PC-3 (cell line): ENCODE data around the gene DEFB128.

Experiments
- EZH2phosphoT487 ChIP-seq: fragments of 300-600 bp; sonication (generic); IDR thresholded peaks from 2 replicates; pipeline ENCODE4 v1.6.1; 2018; ENCODE audit warnings: mild to moderate bottlenecking, antibody characterized with exemption, low read length, borderline replicate concordance
- TF ChIP-seq, protein P1 (sequence below): fragments of 300-600 bp; sonication (generic); conservative IDR thresholded peaks from 2 replicates; pipeline ENCODE4 v1.5.1; 2017; ENCODE audit warnings: antibody characterized with exemption, low read depth, mild to moderate bottlenecking, low read length

DNA sequence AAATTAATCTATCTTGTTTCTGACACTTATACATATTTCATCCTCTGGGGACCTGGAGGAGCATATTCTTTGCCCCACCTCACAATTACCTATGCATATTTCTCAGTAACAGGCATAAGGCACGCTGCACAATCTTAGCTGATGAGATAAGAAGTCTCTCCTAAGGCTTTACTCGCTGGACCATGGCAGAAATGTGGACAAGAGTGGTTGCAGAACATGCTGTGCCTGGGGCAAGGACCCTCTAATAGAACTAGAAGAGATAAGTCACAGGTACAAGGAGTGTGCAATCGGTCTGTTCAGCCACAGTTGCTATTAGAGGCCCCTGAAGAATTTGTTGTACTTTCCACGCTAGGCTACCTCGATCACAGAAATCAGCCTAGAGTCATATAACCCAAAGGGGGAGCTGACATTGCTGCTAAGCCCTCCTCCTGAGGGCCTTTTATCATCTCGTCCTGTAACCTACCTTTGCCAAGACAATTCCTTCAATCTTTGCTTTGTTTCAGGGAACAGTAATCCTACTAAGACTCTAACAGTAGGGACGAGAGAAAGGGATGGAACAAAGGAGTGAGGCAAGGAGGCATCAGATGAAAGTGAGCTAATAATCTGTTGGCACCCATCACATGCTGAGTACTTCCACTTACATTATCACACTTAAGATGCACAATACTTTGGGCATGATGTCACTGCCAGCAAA lies 21.4 kb upstream of the DEFB128 start:
- TF ChIP-seq, protein P1, sequence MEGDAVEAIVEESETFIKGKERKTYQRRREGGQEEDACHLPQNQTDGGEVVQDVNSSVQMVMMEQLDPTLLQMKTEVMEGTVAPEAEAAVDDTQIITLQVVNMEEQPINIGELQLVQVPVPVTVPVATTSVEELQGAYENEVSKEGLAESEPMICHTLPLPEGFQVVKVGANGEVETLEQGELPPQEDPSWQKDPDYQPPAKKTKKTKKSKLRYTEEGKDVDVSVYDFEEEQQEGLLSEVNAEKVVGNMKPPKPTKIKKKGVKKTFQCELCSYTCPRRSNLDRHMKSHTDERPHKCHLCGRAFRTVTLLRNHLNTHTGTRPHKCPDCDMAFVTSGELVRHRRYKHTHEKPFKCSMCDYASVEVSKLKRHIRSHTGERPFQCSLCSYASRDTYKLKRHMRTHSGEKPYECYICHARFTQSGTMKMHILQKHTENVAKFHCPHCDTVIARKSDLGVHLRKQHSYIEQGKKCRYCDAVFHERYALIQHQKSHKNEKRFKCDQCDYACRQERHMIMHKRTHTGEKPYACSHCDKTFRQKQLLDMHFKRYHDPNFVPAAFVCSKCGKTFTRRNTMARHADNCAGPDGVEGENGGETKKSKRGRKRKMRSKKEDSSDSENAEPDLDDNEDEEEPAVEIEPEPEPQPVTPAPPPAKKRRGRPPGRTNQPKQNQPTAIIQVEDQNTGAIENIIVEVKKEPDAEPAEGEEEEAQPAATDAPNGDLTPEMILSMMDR = no peak
- no peak for TF ChIP-seq EZH2phosphoT487
